GM23338 (cell line): ENCODE data around the gene FAM83F.

Experiments used
- CREB1 ChIP-seq: fragments of 250-450 bp; sonication (Bioruptor Pico); IDR thresholded peaks from 2 replicates; pipeline ENCODE4 v1.5.0; 2020; ENCODE audit warnings: low read depth, mild to moderate bottlenecking, moderate library complexity
- ETS1 ChIP-seq: IDR thresholded peaks from 2 replicates; pipeline ENCODE4 v1.6.1; 2016; ENCODE audit warnings: antibody characterized with exemption
- EZH2 ChIP-seq: fragments of 200-600 bp; sonication (generic); IDR thresholded peaks from one replicate; pipeline ENCODE4 v1.8.0; 2017; ENCODE audit warnings: antibody characterized with exemption, mild to moderate bottlenecking, low read depth; ENCODE audit not compliant: unreplicated experiment
- EZH2phosphoT487 ChIP-seq: fragments of 200-600 bp; sonication (generic); IDR thresholded peaks from one replicate; pipeline ENCODE4 v1.8.1; 2018; ENCODE audit warnings: antibody characterized with exemption; ENCODE audit not compliant: unreplicated experiment
- JUNB ChIP-seq: IDR thresholded peaks from one replicate; pipeline ENCODE4 v1.6.1; 2016; ENCODE audit warnings: antibody characterized with exemption; ENCODE audit not compliant: unreplicated experiment
- NANOG ChIP-seq: IDR thresholded peaks from 2 replicates; pipeline ENCODE4 v1.6.1; 2016; ENCODE audit warnings: antibody characterized with exemption, borderline replicate concordance
- POLR2AphosphoS5 ChIP-seq: IDR thresholded peaks from 2 replicates; pipeline ENCODE4 v1.6.1; 2016; ENCODE audit warnings: antibody characterized with exemption, low read depth
- REST ChIP-seq: IDR thresholded peaks from one replicate; pipeline ENCODE4 v1.6.1; 2018; ENCODE audit warnings: antibody characterized with exemption; ENCODE audit not compliant: unreplicated experiment
- STAT1 ChIP-seq: IDR thresholded peaks from one replicate; pipeline ENCODE4 v1.6.1; 2016; ENCODE audit warnings: antibody characterized with exemption; ENCODE audit not compliant: unreplicated experiment
- ZNF462 ChIP-seq: fragments of 250-450 bp; sonication (Bioruptor Pico); IDR thresholded peaks from 2 replicates; pipeline ENCODE4 v1.5.0; 2020; ENCODE audit warnings: mild to moderate bottlenecking, moderate library complexity
- TF ChIP-seq, protein P1 (sequence below), 2 experiments: fragments of 200-600 bp in 1 of 2; sonication (generic) in 1 of 2; conservative IDR thresholded peaks; 2 replicates each; pipeline versions ENCODE4 v1.5.1 to v1.6.1; 2016 to 2017; ENCODE audit warnings: antibody characterized with exemption in 2 of 2, low read depth in 2 of 2, mild to moderate bottlenecking in 2 of 2, moderate library complexity in 1 of 2

DNA sequence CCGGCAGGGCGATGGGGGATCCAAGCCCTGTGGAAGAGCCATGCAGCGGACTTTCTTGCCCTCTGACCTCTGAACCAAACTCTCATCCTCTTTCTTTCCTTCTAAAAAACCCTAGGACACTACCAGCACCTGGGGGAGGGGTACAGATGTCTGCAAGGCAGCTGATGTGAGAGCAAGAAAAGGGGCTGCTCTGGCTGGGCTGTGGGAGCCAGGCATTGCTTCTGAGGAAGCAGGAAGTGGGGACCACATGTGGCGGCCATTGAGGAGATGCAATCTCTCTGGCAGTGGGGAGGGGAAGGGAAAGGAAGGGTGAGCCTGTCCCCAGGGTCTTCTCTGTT, 36.0 kb downstream of the FAM83F start:
- TF ChIP-seq, protein P1, sequence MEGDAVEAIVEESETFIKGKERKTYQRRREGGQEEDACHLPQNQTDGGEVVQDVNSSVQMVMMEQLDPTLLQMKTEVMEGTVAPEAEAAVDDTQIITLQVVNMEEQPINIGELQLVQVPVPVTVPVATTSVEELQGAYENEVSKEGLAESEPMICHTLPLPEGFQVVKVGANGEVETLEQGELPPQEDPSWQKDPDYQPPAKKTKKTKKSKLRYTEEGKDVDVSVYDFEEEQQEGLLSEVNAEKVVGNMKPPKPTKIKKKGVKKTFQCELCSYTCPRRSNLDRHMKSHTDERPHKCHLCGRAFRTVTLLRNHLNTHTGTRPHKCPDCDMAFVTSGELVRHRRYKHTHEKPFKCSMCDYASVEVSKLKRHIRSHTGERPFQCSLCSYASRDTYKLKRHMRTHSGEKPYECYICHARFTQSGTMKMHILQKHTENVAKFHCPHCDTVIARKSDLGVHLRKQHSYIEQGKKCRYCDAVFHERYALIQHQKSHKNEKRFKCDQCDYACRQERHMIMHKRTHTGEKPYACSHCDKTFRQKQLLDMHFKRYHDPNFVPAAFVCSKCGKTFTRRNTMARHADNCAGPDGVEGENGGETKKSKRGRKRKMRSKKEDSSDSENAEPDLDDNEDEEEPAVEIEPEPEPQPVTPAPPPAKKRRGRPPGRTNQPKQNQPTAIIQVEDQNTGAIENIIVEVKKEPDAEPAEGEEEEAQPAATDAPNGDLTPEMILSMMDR (conservative IDR thresholded peaks at IDR 0.05; ENCODE audit: low read depth in 2 of 2): no peak
- TF ChIP-seq REST: no peak
- TF ChIP-seq CREB1: no peak
- TF ChIP-seq EZH2: no peak
- no peak for TF ChIP-seq EZH2phosphoT487
- no peak for TF ChIP-seq POLR2AphosphoS5
- TF ChIP-seq JUNB: no peak
- no peak for TF ChIP-seq NANOG
- TF ChIP-seq STAT1: no peak
- TF ChIP-seq ETS1: no peak
- TF ChIP-seq ZNF462: no peak
